ENCODE measurements around the gene AKAP8L. TPM values are rescaled to one million over a fixed set of nuclear protein-coding genes. Genes with fewer than 3 reads are reported as not detected.
A peak's percentile ranks its signal among the peaks of the same experiment; 100 is the strongest.

AKAP8L gene
- total and polyA plus RNA-seq, 9 of the 15 experiments (the other 6 are each of a cell fraction or from before 2014, with no cell fraction given), result 2.4 to 116 (median 70.7) TPM

DNA sequence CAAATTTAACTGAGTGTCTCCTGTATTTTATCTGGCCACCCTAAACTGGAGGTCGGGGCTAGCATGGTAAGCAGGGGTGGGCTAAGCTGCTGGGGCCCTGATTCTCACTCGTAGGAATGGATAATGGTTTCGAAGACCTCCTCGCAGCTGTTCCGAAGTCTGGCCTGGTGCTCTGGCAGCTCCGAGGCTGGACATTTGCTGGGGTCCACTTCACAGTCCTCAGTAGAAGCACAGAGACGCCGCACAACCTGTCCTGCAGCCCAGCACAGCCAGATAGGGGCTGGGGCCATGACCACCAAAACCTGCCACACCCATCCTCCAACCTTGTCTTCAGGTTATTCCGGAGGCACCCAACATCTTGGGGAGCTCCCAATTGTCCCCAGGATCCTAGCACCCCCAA lies 37.2 kb upstream of the AKAP8L start:
- FAIRE-seq, result no peak
- Histone ChIP-seq H3K36me3 (ENCODE audit: control insufficient read depth, insufficient read depth, low read length) (no peaks in the 10 kb centered on the region), H3K4me2 (ENCODE audit: insufficient read depth, low read length) (no peak overlapping the region), H3K4me3 (no peak overlapping the region), H3K79me2 (ENCODE audit: control insufficient read depth, insufficient read depth, low read length) (no peaks in the 10 kb centered on the region), H3K9me1 (ENCODE audit: control insufficient read depth, insufficient read depth, low read length) (no peaks in the 10 kb centered on the region), H3K4me1 (replicated peaks in 1 of 2; ENCODE audit: control insufficient read depth in 2 of 2, insufficient read depth in 2 of 2, low read length in 2 of 2) (peaks cover 15 to 42% of the 10 kb centered on the region in 2 experiments; a peak in 4 of 5 replicates), H3K9me3 (replicated peaks; ENCODE audit: control insufficient read depth, insufficient read depth, low read depth, low read length) (no peaks in the 10 kb centered on the region), H3K9ac (ENCODE audit: insufficient read depth in 1 of 2, low read depth in 2 of 2, low read length in 2 of 2) (peak overlapping the region in 1 of 2 experiments; percentile 15; a peak in 1 of 4 replicates), H3K27ac (ENCODE audit: extremely low read depth, low read depth, low read length) (no peak overlapping the region), H2AFZ (ENCODE audit: low read depth, low read length) (no peak overlapping the region), H4K20me1 (replicated peaks; ENCODE audit: control insufficient read depth, insufficient read depth, low read length) (0 out of 2 replicates have a peak, but pooled peaks cover 2% of the 10 kb centered on the region), H3K27me3 (ENCODE audit: control insufficient read depth in 2 of 2, insufficient read depth in 2 of 2, low read length in 2 of 2) (peaks cover 0 to 5% of the 10 kb centered on the region in 2 experiments; a peak in 2 of 5 replicates)
- TF ChIP-seq ZNF586 (CRISPR knock-in tag; conservative IDR thresholded peaks at IDR 0.05), result no peak
- no peak for TF ChIP-seq YBX1 (IDR thresholded peaks at IDR 0.05)
- TF ChIP-seq ZNF717 (CRISPR knock-in tag; IDR thresholded peaks at IDR 0.05), result no peak
- TF ChIP-seq PRMT5 (CRISPR knock-in tag; IDR thresholded peaks at IDR 0.05), result no peak
- TF ChIP-seq MED1 (CRISPR knock-in tag; IDR thresholded peaks at IDR 0.05; ENCODE audit: borderline replicate concordance), result no peak
- DNase-seq (ENCODE audit: extremely low read depth in 1 of 4, low spot score in 3 of 4), result no peak
- no TSS peak for BruUV-seq (replicated peaks)
- ATAC-seq, result no peak
- ChIA-PET POLR2A (interaction anchor here (0.6 to 1.0 kb wide), 2 partner anchors 19 to 34 kb away, joined by 3 to 5 read pairs; no protein-coding TSS in a partner anchor), CTCF (ENCODE audit: low intra/inter-chr PET ratio) (no interaction called here)
- in situ Hi-C loops (cut with MboI) (no loop called here), intact Hi-C loops (cut with micrococcal nuclease) (no loop called here)
- 29% methylated on average over 9 of the region's 9 CpGs for WGBS (ENCODE audit: insufficient coverage, low coverage, missing lambda C conversion rate)
